GM21423 (cell line): ENCODE measurements around the gene SLIT3.
"Not testable (repeated sequence)": the region's sequence is repeated elsewhere in the genome, so short reads cannot be mapped to it uniquely, and the experiment has no call there.

Source experiments
- ATAC-seq: cut with Tn5 transposase; IDR thresholded peaks from one replicate; pipeline ENCODE4 v1.9.1; 2021; ENCODE audit warnings: mild to moderate bottlenecking, moderate library complexity; ENCODE audit not compliant: unreplicated experiment

SLIT3 gene

GRCh38 chr5:169116961-169117461, 183.9 kb downstream of the SLIT3 start:
- ATAC-seq: no peak

GRCh38 chr5:169115461-169116124, 185.3 kb downstream of the SLIT3 start:
- no peak for ATAC-seq

GRCh38 chr5:169114466-169115065, 186.4 kb downstream of the SLIT3 start:
- no peak for ATAC-seq

- no peak for ATAC-seq
Observed at GRCh38 chr5:169112016-169112415, 188.9 kb downstream of the SLIT3 start.

GRCh38 chr5:169106911-169107706, 193.8 kb downstream of the SLIT3 start:
- no peak for ATAC-seq

GRCh38 chr5:169105582-169105981, 195.4 kb downstream of the SLIT3 start:
- not testable (repeated sequence) for ATAC-seq

- ATAC-seq: no peak
Observed at GRCh38 chr5:169104937-169105494, 195.9 kb downstream of the SLIT3 start.

- ATAC-seq: no peak
Observed at GRCh38 chr5:169103586-169104181, 197.3 kb downstream of the SLIT3 start.

GRCh38 chr5:169101966-169102365, 199.0 kb downstream of the SLIT3 start:
- ATAC-seq: no peak

GRCh38 chr5:169100735-169101075, 200.2 kb downstream of the SLIT3 start:
- ATAC-seq: no peak

GRCh38 chr5:169099801-169100734, 200.9 kb downstream of the SLIT3 start:
- ATAC-seq: no peak

GRCh38 chr5:169098331-169099121, 202.4 kb downstream of the SLIT3 start:
- ATAC-seq: no peak

- no peak for ATAC-seq
Observed at GRCh38 chr5:169097374-169098326, 203.3 kb downstream of the SLIT3 start.

- no peak for ATAC-seq
Observed at GRCh38 chr5:169095976-169096375, 205.0 kb downstream of the SLIT3 start.

- no peak for ATAC-seq
Observed at GRCh38 chr5:169095410-169095960, 205.5 kb downstream of the SLIT3 start.

GRCh38 chr5:169094586-169095409, 206.1 kb downstream of the SLIT3 start:
- ATAC-seq: no peak

GRCh38 chr5:169091396-169091980, 209.5 kb downstream of the SLIT3 start:
- no peak for ATAC-seq
